Neural progenitor cell (in vitro differentiated cells): ENCODE data around the gene POLR2J. TPM values are rescaled to one million over a fixed set of nuclear protein-coding genes. Genes with fewer than 3 reads are reported as not detected.
A peak's percentile ranks its signal among the peaks of the same experiment; 100 is the strongest.

Experiments used
- DNase-seq: peaks from one replicate; pipeline ENCODE4 v3.0.0-alpha.2; 2016; ENCODE audit warnings: low spot score
- H2AFZ ChIP-seq: fragments of 200-600 bp; sonication (generic); replicated peaks from 2 replicates; pipeline ENCODE4 v1.6.1; 2016; ENCODE audit warnings: antibody characterized with exemption
- H3F3A ChIP-seq: fragments of 200-600 bp; sonication (generic); 2 replicates; pipeline ENCODE4 v1.6.1; 2016; ENCODE audit warnings: antibody characterized with exemption, low read depth
- H3K27ac ChIP-seq: fragments of 200-600 bp; sonication (generic); 2 replicates; pipeline ENCODE4 v1.5.1; 2016; ENCODE audit warnings: mild to moderate bottlenecking
- H3K27me3 ChIP-seq: fragments of 200-600 bp; sonication (generic); 2 replicates; pipeline ENCODE4 v1.6.1; 2016; ENCODE audit warnings: mild to moderate bottlenecking, moderate library complexity
- H3K36me3 ChIP-seq: fragments of 200-600 bp; sonication (generic); 2 replicates; pipeline ENCODE4 v1.5.1; 2016
- H3K4me1 ChIP-seq: fragments of 200-600 bp; sonication (generic); 2 replicates; pipeline ENCODE4 v1.6.1; 2016; ENCODE audit warnings: mixed run types
- H3K4me2 ChIP-seq: fragments of 200-600 bp; sonication (generic); 2 replicates; pipeline ENCODE4 v1.6.1; 2016
- H3K4me3 ChIP-seq: fragments of 200-600 bp; sonication (generic); 2 replicates; pipeline ENCODE4 v1.5.1; 2016
- H3K79me2 ChIP-seq: fragments of 200-600 bp; sonication (generic); 2 replicates; pipeline ENCODE4 v1.6.1; 2016; ENCODE audit warnings: low read depth
- H3K9ac ChIP-seq: fragments of 200-600 bp; sonication (generic); 2 replicates; pipeline ENCODE4 v1.6.1; 2016
- H3K9me3 ChIP-seq: fragments of 200-600 bp; sonication (generic); 2 replicates; pipeline ENCODE4 v1.5.1; 2016; ENCODE audit warnings: low read depth
- H4K20me1 ChIP-seq: fragments of 200-600 bp; sonication (generic); 2 replicates; pipeline ENCODE4 v1.6.1; 2016; ENCODE audit warnings: low read depth
- H3K27ac Mint-ChIP-seq: 3 replicates; pipeline ENCODE4 v1.8.0; 2021; ENCODE audit warnings: mixed read lengths
- H3K27me3 Mint-ChIP-seq: 2 replicates; pipeline ENCODE4 v1.8.0; 2022; ENCODE audit warnings: low read depth, mild to moderate bottlenecking, inconsistent platforms, moderate library complexity, mixed read lengths; ENCODE audit not compliant: insufficient read depth
- H3K36me3 Mint-ChIP-seq: 3 replicates; pipeline ENCODE4 v1.8.0; 2021; ENCODE audit warnings: mixed read lengths
- H3K4me1 Mint-ChIP-seq: 3 replicates; pipeline ENCODE4 v1.8.0; 2021; ENCODE audit warnings: mixed read lengths
- H3K4me3 Mint-ChIP-seq: 3 replicates; pipeline ENCODE4 v1.8.0; 2021; ENCODE audit warnings: mild to moderate bottlenecking, moderate library complexity, mixed read lengths
- H3K9me3 Mint-ChIP-seq: 3 replicates; pipeline ENCODE4 v1.8.0; 2020; ENCODE audit warnings: mixed read lengths
- EZH2 ChIP-seq: fragments of 200-600 bp; sonication (generic); IDR thresholded peaks from 2 replicates; pipeline ENCODE4 v1.6.1; 2017; ENCODE audit warnings: antibody characterized with exemption, mild to moderate bottlenecking, moderate library complexity
- EZH2phosphoT487 ChIP-seq: fragments of 200-600 bp; sonication (generic); IDR thresholded peaks from 2 replicates; pipeline ENCODE4 v1.6.1; 2017; ENCODE audit warnings: antibody characterized with exemption
- total RNA-seq: library from RNA; depleted of rRNA; stranded (reverse); fragments of >200 nt; gene quantifications from 2 replicates; pipeline ENCODE4 v1.2.3, GENCODE V29; 2015; ENCODE audit warnings: low replicate concordance
- TF ChIP-seq, protein P1 (sequence below): fragments of 200-600 bp; sonication (generic); IDR thresholded peaks from 2 replicates; pipeline ENCODE4 v1.5.1; 2017; ENCODE audit warnings: antibody characterized with exemption, mild to moderate bottlenecking

The POLR2J gene
- total RNA-seq, 1 donor from 2014 or later: 11.4 TPM

DNA sequence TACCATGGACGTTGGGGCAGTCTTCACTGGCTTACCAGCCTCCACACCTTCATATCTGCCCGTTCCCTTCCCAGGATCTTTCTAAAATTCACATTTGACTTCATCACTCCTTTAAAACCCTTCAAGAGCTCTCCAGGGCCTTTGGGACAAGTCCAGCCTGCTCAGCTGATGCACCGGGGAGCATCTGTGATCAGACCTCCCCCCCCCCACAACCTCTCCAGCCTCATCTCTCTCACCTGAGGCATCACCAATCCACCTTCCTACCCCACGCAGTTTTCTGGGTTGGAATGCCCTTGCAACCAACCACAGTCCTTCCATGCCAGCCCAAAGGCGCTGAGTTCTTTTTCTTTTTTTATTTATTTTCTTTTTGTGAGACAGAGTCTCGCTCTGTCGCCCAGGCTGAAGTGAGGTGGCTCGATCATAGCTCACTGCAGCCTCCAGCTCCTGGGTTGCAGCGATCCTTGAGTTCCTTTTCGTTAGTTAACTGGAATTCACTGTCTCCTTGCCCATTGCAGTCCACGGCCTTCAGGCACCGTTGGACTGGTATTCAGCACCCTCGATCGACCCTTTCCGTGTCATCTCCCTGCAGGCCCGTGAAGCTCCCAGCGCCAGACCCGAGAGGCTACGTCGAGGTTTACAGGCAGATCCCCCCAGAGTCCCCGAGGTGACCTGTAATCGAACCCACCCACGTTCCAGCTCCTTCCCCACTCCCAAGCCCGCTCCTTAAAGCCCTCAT lies 14.7 kb downstream of the POLR2J start:
- Histone ChIP-seq H3K4me1 (no peaks in the 10 kb centered on the region), H3K4me2 (peak overlapping the region; percentile 99), H3F3A (no peaks in the 10 kb centered on the region), H3K9me3 (no peaks in the 10 kb centered on the region), H4K20me1 (peaks cover 5% of the 10 kb centered on the region), H3K9ac (peak overlapping the region; percentile 92), H3K36me3 (no peaks in the 10 kb centered on the region), H3K27me3 (no peaks in the 10 kb centered on the region), H2AFZ (peak overlapping the region; percentile 100), H3K27ac (no peak overlapping the region), H3K79me2 (peaks cover 23% of the 10 kb centered on the region), H3K4me3 (peak overlapping the region; percentile 99)
- Mint-ChIP-seq H3K27ac (peak overlapping the region; percentile 88), H3K36me3 (peaks cover 4% of the 10 kb centered on the region), H3K4me1 (peaks cover 17% of the 10 kb centered on the region), H3K27me3 (peaks cover 6% of the 10 kb centered on the region), H3K4me3 (peak overlapping the region; percentile 96), H3K9me3 (no peaks in the 10 kb centered on the region)
- DNase-seq: peak; percentile 29
- TF ChIP-seq, protein P1, sequence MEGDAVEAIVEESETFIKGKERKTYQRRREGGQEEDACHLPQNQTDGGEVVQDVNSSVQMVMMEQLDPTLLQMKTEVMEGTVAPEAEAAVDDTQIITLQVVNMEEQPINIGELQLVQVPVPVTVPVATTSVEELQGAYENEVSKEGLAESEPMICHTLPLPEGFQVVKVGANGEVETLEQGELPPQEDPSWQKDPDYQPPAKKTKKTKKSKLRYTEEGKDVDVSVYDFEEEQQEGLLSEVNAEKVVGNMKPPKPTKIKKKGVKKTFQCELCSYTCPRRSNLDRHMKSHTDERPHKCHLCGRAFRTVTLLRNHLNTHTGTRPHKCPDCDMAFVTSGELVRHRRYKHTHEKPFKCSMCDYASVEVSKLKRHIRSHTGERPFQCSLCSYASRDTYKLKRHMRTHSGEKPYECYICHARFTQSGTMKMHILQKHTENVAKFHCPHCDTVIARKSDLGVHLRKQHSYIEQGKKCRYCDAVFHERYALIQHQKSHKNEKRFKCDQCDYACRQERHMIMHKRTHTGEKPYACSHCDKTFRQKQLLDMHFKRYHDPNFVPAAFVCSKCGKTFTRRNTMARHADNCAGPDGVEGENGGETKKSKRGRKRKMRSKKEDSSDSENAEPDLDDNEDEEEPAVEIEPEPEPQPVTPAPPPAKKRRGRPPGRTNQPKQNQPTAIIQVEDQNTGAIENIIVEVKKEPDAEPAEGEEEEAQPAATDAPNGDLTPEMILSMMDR: no peak
- no peak for TF ChIP-seq EZH2phosphoT487

DNA sequence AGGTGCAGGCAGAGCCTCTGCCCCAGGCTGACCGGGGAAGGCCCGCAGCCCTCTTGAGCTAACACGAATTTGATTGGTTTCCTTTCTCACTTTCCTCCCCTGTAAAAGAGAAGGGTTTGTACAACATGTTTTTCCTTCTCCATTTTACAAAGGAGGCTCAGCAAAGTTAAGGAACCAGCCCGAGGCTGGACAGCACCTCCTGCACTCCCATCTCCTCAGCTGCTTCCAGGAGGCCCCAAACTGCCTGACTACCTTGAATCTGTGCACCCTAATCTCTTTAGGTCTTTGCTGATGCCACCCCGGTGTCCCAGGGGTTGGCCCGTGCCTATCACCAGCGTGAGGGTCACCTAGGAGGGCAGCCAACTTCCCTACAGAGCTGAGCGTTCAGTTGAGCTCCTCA lies 18.3 kb downstream of the POLR2J start:
- H3K9ac ChIP-seq: no peak overlapping the region
- no peaks in the 10 kb centered on the region for H3K4me1 ChIP-seq
- no peaks in the 10 kb centered on the region for H3K36me3 ChIP-seq
- TF ChIP-seq EZH2phosphoT487 (no peak), EZH2 (no peak)
- Mint-ChIP-seq H3K4me1 (peaks cover 11% of the 10 kb centered on the region), H3K4me3 (no peak overlapping the region), H3K36me3 (peaks cover 2% of the 10 kb centered on the region), H3K27ac (peak overlapping the region; percentile 24), H3K27me3 (peaks cover 6% of the 10 kb centered on the region), H3K9me3 (no peaks in the 10 kb centered on the region)
- no peak overlapping the region for H3K4me3 ChIP-seq
- peaks cover 23% of the 10 kb centered on the region for H3K79me2 ChIP-seq
- H3F3A ChIP-seq: no peaks in the 10 kb centered on the region
- no peak overlapping the region for H2AFZ ChIP-seq
- DNase-seq: no peak
- H4K20me1 ChIP-seq: no peaks in the 10 kb centered on the region
- H3K9me3 ChIP-seq: no peaks in the 10 kb centered on the region
- no peaks in the 10 kb centered on the region for H3K27me3 ChIP-seq
- H3K27ac ChIP-seq: no peak overlapping the region
- H3K4me2 ChIP-seq: no peak overlapping the region

DNA sequence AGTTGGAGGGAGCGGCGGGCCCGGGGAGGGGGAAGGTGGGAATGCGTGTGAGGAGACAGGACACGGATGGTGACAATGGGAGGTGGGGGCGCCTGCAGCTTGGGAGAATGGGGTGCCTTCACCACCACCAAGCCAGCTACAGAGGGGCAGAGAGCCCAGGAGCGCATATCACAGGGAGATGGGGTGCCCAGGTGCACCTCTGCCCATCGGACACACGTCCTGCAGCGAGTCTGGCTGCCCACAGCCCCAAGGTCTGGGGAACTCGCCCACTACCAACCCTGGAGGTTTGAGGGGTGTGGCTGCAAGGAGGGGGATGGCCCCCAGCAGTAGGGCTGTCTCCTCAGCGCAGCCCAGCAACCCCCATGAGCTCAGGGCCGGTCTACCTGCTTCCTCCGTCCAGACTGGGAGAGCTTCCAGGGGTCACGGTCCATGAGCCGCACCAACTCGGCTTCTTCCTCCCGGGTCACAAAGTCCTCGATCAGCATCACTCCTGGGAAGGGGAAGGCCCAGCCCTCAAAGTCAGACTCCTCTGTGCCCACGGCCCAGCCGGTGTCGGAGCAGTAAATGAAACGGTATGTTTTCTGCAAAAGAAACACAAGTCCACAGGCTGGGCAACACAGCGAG lies 19.4 kb downstream of the POLR2J start:
- H4K20me1 ChIP-seq: no peaks in the 10 kb centered on the region
- Mint-ChIP-seq H3K27ac (no peak overlapping the region), H3K27me3 (peaks cover 6% of the 10 kb centered on the region), H3K4me3 (no peak overlapping the region), H3K9me3 (no peaks in the 10 kb centered on the region), H3K36me3 (peaks cover 2% of the 10 kb centered on the region), H3K4me1 (peaks cover 11% of the 10 kb centered on the region)
- no peaks in the 10 kb centered on the region for H3K27me3 ChIP-seq
- H3K9me3 ChIP-seq: no peaks in the 10 kb centered on the region
- H3F3A ChIP-seq: no peaks in the 10 kb centered on the region
- H3K79me2 ChIP-seq: peaks cover 21% of the 10 kb centered on the region
- no peak overlapping the region for H3K9ac ChIP-seq
- no peaks in the 10 kb centered on the region for H3K36me3 ChIP-seq
- no peaks in the 10 kb centered on the region for H3K4me1 ChIP-seq
- H3K27ac ChIP-seq: no peak overlapping the region
- H2AFZ ChIP-seq: no peak overlapping the region
- TF ChIP-seq, protein P1: no peak
- TF ChIP-seq EZH2phosphoT487: no peak
- no peak for TF ChIP-seq EZH2
- no peak overlapping the region for H3K4me2 ChIP-seq
- H3K4me3 ChIP-seq: no peak overlapping the region
- no peak for DNase-seq
